ENCODE results near the gene STK4. TPM values are rescaled to one million over a fixed set of nuclear protein-coding genes. Genes with fewer than 3 reads are reported as not detected.
"Not testable (repeated sequence)": the region's sequence is repeated elsewhere in the genome, so short reads cannot be mapped to it uniquely, and the experiment has no call there.

STK4 gene
- total RNA-seq, 6 experiments from 2014 or later, result 34.3 to 46.6 (median 36.6) TPM

GRCh38 chr20:45011108-45011526, 44.8 kb downstream of the STK4 start:
- Mint-ChIP-seq H3K36me3 (ENCODE audit: low read depth) (peaks cover 34% of the 10 kb centered on the region), H3K9me3 (no peaks in the 10 kb centered on the region), H3K27ac (peak overlapping the region; percentile 82), H3K4me3 (peak overlapping the region; percentile 64), H3K27me3 (ENCODE audit: insufficient read depth) (no peaks in the 10 kb centered on the region; the same call in none of the 2 replicates), H3K4me1 (ENCODE audit: low read depth) (peaks cover 77% of the 10 kb centered on the region)
- DNase-seq, result peak; percentile 69
- TF ChIP-seq, protein P1, sequence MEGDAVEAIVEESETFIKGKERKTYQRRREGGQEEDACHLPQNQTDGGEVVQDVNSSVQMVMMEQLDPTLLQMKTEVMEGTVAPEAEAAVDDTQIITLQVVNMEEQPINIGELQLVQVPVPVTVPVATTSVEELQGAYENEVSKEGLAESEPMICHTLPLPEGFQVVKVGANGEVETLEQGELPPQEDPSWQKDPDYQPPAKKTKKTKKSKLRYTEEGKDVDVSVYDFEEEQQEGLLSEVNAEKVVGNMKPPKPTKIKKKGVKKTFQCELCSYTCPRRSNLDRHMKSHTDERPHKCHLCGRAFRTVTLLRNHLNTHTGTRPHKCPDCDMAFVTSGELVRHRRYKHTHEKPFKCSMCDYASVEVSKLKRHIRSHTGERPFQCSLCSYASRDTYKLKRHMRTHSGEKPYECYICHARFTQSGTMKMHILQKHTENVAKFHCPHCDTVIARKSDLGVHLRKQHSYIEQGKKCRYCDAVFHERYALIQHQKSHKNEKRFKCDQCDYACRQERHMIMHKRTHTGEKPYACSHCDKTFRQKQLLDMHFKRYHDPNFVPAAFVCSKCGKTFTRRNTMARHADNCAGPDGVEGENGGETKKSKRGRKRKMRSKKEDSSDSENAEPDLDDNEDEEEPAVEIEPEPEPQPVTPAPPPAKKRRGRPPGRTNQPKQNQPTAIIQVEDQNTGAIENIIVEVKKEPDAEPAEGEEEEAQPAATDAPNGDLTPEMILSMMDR (IDR thresholded peaks at IDR 0.05), result peak; percentile 89

GRCh38 chr20:45012682-45013302, 46.5 kb downstream of the STK4 start:
- H3K9me3 Mint-ChIP-seq, result no peaks in the 10 kb centered on the region
- peak; percentile 49 for DNase-seq
- TF ChIP-seq, protein P1 (IDR thresholded peaks at IDR 0.05), result no peak
- H3K4me1 Mint-ChIP-seq (ENCODE audit: low read depth), result peaks cover 94% of the 10 kb centered on the region
- peak overlapping the region; percentile 62 for H3K4me3 Mint-ChIP-seq
- H3K36me3 Mint-ChIP-seq (ENCODE audit: low read depth), result peaks cover 28% of the 10 kb centered on the region
- no peaks in the 10 kb centered on the region; the same call in 1 of the 2 replicates for H3K27me3 Mint-ChIP-seq (ENCODE audit: insufficient read depth)
- no peak overlapping the region for H3K27ac Mint-ChIP-seq

DNA sequence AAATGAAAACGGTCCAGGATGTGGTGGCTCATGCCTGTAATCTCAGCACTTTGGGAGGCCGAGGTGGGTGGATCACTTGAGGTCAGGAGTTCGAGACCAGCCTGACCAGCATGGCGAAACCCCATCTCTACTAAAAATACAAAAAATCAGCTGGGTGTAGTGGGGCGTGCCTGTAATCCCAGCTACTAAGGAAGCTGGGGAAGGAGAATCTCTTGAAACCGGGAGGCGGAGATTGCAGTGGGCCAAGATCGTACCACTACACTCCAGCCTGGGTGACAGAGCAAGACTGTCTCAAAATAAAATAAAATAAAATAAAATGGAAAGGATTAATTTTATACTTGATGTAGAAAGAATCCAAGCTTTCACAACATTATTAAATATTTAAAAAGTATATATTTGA, 47.8 kb downstream of the STK4 start:
- not testable (repeated sequence) for H3K9me3 Mint-ChIP-seq; DNase-seq; H3K27me3 Mint-ChIP-seq (ENCODE audit: insufficient read depth)
- peaks cover 23% of the 10 kb centered on the region for H3K36me3 Mint-ChIP-seq (ENCODE audit: low read depth)
- peak overlapping the region; percentile 75 for H3K27ac Mint-ChIP-seq
- peak overlapping the region; percentile 62 for H3K4me3 Mint-ChIP-seq
- peaks cover 90% of the 10 kb centered on the region for H3K4me1 Mint-ChIP-seq (ENCODE audit: low read depth)

GRCh38 chr20:45014671-45015415, 48.5 kb downstream of the STK4 start:
- Mint-ChIP-seq H3K9me3 (no peaks in the 10 kb centered on the region), H3K27me3 (ENCODE audit: insufficient read depth) (no peaks in the 10 kb centered on the region; the same call in 1 of the 2 replicates), H3K4me1 (ENCODE audit: low read depth) (peaks cover 83% of the 10 kb centered on the region), H3K36me3 (ENCODE audit: low read depth) (peaks cover 16% of the 10 kb centered on the region), H3K27ac (peak overlapping the region; percentile 90), H3K4me3 (peak overlapping the region; percentile 64)
- TF ChIP-seq, protein P1 (IDR thresholded peaks at IDR 0.05), result no peak
- DNase-seq, result peak; percentile 84

DNA sequence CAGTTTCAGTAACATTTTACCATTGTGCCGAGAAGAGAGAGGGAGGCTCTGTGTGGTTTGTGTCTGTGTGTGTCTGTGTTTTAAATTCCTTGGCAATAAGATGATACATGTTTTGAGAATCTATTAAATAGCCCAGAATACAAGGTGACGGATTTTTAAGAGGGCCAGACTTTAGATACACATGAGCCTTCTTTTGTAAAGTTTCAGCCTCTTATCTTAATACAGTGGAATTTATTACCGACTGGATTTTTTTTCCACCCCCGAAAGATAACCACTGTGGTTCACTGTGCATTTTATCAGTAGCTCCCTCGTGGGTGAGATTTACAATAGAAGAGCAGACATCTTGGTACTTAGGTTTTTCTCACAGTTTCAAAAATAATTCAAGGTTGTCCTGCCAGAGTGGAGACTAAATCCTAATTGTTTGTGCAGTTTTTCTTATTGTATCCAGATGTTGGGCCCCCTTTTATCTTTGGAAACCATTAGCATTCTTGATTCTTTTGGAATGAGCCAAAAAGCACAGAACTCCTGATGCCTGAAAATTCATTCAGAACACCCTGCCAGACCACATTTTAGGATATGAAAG, 49.9 kb downstream of the STK4 start:
- peaks cover 15% of the 10 kb centered on the region for H3K36me3 Mint-ChIP-seq (ENCODE audit: low read depth)
- H3K27me3 Mint-ChIP-seq (ENCODE audit: insufficient read depth), result no peaks in the 10 kb centered on the region; the same call in 1 of the 2 replicates
- peaks cover 75% of the 10 kb centered on the region for H3K4me1 Mint-ChIP-seq (ENCODE audit: low read depth)
- peak overlapping the region; percentile 90 for H3K27ac Mint-ChIP-seq
- DNase-seq, result peak; percentile 44
- no peaks in the 10 kb centered on the region for H3K9me3 Mint-ChIP-seq
- TF ChIP-seq, protein P1 (IDR thresholded peaks at IDR 0.05), result no peak
- peak overlapping the region; percentile 64 for H3K4me3 Mint-ChIP-seq

Measured in HFFc6 (cell line).